Mucosa of stomach (tissue), 1 donor: Measurements from ENCODE around the gene ERICH4.

ENCODE experiments used
- H3K27me3 ChIP-seq: one replicate; pipeline ENCODE4 v1.7.0; 2013; ENCODE audit warnings: mild to moderate bottlenecking, low read length; ENCODE audit not compliant: control insufficient read depth, insufficient read depth
- H3K36me3 ChIP-seq: one replicate; pipeline ENCODE4 v1.7.0; 2013; ENCODE audit warnings: low read length; ENCODE audit not compliant: control insufficient read depth, insufficient read depth
- H3K4me1 ChIP-seq: one replicate; pipeline ENCODE4 v1.7.0; 2013; ENCODE audit warnings: mild to moderate bottlenecking, low read length; ENCODE audit not compliant: control insufficient read depth, insufficient read depth
- H3K4me3 ChIP-seq: one replicate; pipeline ENCODE4 v1.7.0; 2013; ENCODE audit warnings: low read length
- H3K9ac ChIP-seq: one replicate; pipeline ENCODE4 v1.7.0; 2013; ENCODE audit warnings: mild to moderate bottlenecking, low read length, moderate library complexity
- H3K9me3 ChIP-seq: one replicate; pipeline ENCODE4 v1.7.0; 2013; ENCODE audit warnings: mild to moderate bottlenecking, low read length, moderate library complexity; ENCODE audit not compliant: control insufficient read depth
- donor health status: Pancreatic carcinoma.

ERICH4 gene

GRCh38 chr19:41420101-41420880, 22.7 kb upstream of the ERICH4 start:
- H3K9me3 ChIP-seq: no peaks in the 10 kb centered on the region
- peaks cover 13% of the 10 kb centered on the region for H3K36me3 ChIP-seq
- no peaks in the 10 kb centered on the region for H3K27me3 ChIP-seq
- no peak overlapping the region for H3K4me3 ChIP-seq
- H3K4me1 ChIP-seq: peaks cover 33% of the 10 kb centered on the region
- H3K9ac ChIP-seq: no peak overlapping the region

- Histone ChIP-seq H3K9me3 (no peaks in the 10 kb centered on the region), H3K4me1 (peaks cover 38% of the 10 kb centered on the region), H3K9ac (no peak overlapping the region), H3K36me3 (peaks cover 13% of the 10 kb centered on the region), H3K4me3 (no peak overlapping the region), H3K27me3 (no peaks in the 10 kb centered on the region)
Measured at GRCh38 chr19:41421314-41421713, 21.6 kb upstream of the ERICH4 start.

- Histone ChIP-seq H3K4me1 (peaks cover 39% of the 10 kb centered on the region), H3K4me3 (no peak overlapping the region), H3K9ac (no peak overlapping the region), H3K36me3 (peaks cover 13% of the 10 kb centered on the region), H3K27me3 (no peaks in the 10 kb centered on the region), H3K9me3 (no peaks in the 10 kb centered on the region)
Measured at GRCh38 chr19:41421973-41422372, 21.0 kb upstream of the ERICH4 start.

- H3K9ac ChIP-seq: no peak overlapping the region
- H3K36me3 ChIP-seq: peaks cover 13% of the 10 kb centered on the region
- H3K27me3 ChIP-seq: no peaks in the 10 kb centered on the region
Measured at GRCh38 chr19:41422456-41422855, 20.5 kb upstream of the ERICH4 start.

GRCh38 chr19:41422955-41423354, 20.0 kb upstream of the ERICH4 start:
- Histone ChIP-seq H3K36me3 (peaks cover 13% of the 10 kb centered on the region), H3K4me3 (no peak overlapping the region), H3K4me1 (peaks cover 46% of the 10 kb centered on the region)

More at GRCh38 chr19:41422456-41422855, 20.5 kb upstream of the ERICH4 start:
- H3K4me3 ChIP-seq: no peak overlapping the region
- H3K9me3 ChIP-seq: no peaks in the 10 kb centered on the region
- H3K4me1 ChIP-seq: peaks cover 41% of the 10 kb centered on the region

GRCh38 chr19:41424335-41425173, 18.4 kb upstream of the ERICH4 start:
- Histone ChIP-seq H3K4me3 (no peak overlapping the region), H3K9ac (no peak overlapping the region), H3K9me3 (no peaks in the 10 kb centered on the region), H3K36me3 (peaks cover 7% of the 10 kb centered on the region), H3K4me1 (peaks cover 56% of the 10 kb centered on the region), H3K27me3 (no peaks in the 10 kb centered on the region)

More at GRCh38 chr19:41422955-41423354, 20.0 kb upstream of the ERICH4 start:
- Histone ChIP-seq H3K9ac (no peak overlapping the region), H3K27me3 (no peaks in the 10 kb centered on the region), H3K9me3 (no peaks in the 10 kb centered on the region)

- Histone ChIP-seq H3K9ac (peak overlapping the region; percentile 91), H3K4me1 (peaks cover 56% of the 10 kb centered on the region), H3K27me3 (no peaks in the 10 kb centered on the region), H3K36me3 (peaks cover 7% of the 10 kb centered on the region), H3K9me3 (no peaks in the 10 kb centered on the region), H3K4me3 (no peak overlapping the region)
Measured at GRCh38 chr19:41425174-41426115, 17.5 kb upstream of the ERICH4 start.

- Histone ChIP-seq H3K9me3 (no peaks in the 10 kb centered on the region), H3K9ac (peak overlapping the region; percentile 91), H3K4me1 (peaks cover 50% of the 10 kb centered on the region), H3K36me3 (peaks cover 7% of the 10 kb centered on the region), H3K4me3 (peak overlapping the region; percentile 83), H3K27me3 (no peaks in the 10 kb centered on the region)
Measured at GRCh38 chr19:41426116-41426841, 16.7 kb upstream of the ERICH4 start.

- H3K36me3 ChIP-seq: peaks cover 8% of the 10 kb centered on the region
- H3K27me3 ChIP-seq: no peaks in the 10 kb centered on the region
- H3K9ac ChIP-seq: peak within 1 kb of the TSS; percentile 91
- peaks cover 44% of the 10 kb centered on the region for H3K4me1 ChIP-seq
- no peaks in the 10 kb centered on the region for H3K9me3 ChIP-seq
- peak within 1 kb of the TSS; percentile 83 for H3K4me3 ChIP-seq
Measured at GRCh38 chr19:41426952-41427646, 15.9 kb upstream of the ERICH4 start, which contains the start of gene B3GNT8. B3GNT8 (minus strand) TSS chr19:41427374; CDS start chr19:41426778, 596 bp downstream.

- Histone ChIP-seq H3K36me3 (peaks cover 10% of the 10 kb centered on the region), H3K9me3 (no peaks in the 10 kb centered on the region), H3K4me3 (peak overlapping the region; percentile 83), H3K4me1 (peaks cover 44% of the 10 kb centered on the region), H3K9ac (peak overlapping the region; percentile 91), H3K27me3 (no peaks in the 10 kb centered on the region)
Measured at GRCh38 chr19:41427647-41428480, 15.1 kb upstream of the ERICH4 start.
